Measurements from ENCODE around the gene GNG7. TPM values are rescaled to one million over a fixed set of nuclear protein-coding genes. Genes with fewer than 3 reads are reported as not detected.

Gene GNG7
- total and polyA plus RNA-seq, 10 of the 15 experiments (the other 5 are each of a cell fraction or from before 2014, with no cell fraction given), result 1.9 to 13.6 (median 6.5) TPM

DNA sequence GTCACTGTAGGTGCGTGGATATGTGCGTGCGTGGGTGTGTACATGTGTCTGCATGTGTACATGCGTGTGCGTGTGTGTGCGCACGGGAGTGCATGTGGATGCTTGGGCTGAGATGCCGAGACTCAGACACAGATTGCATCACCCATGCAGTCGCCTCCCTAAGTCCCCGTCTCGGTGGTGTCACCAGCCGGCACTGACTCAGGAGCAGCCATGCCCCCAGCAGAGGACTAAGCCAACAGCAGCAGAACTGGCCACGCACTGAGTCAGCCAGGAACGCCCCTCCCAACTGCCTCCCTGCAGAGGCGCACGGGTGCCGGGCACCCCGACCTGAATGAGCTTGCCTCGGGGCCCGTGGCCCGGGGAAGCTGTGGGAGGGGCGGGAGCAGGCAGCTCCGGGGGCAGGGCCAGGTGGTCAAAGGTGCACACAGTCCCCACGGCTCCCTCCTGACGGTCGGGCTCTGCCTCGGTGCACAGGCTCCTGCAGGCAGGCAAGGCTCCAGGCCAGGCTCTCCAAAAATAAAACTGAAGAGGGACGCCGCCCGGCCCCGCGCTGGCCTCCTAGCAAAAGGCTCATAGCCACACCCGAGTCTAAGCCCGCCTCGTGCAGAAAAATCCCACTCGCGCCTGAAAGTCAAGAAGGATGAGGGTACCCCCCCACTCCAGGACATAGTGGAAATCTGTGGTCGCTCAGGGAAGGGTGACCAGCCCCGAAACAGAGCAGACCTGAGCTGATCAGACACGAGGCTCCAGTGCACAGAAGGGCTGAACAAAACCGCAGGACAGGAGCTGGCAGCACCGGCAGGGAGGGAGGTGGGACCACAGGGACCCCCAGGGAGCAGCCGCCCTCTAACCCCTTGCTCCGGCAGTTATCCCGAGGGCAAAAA is 177.4 kb downstream of the GNG7 start:
- BruUV-seq (replicated peaks), result no TSS peak
- H2AFZ ChIP-seq (ENCODE audit: control insufficient read depth, low read depth, low read length), result no peak overlapping the region
- no peaks in the 10 kb centered on the region; a peak in 1 of 4 replicates for H3K36me3 ChIP-seq (ENCODE audit: control insufficient read depth in 2 of 2, insufficient read depth in 2 of 2, low read length in 1 of 2)
- no peak overlapping the region for H3K9ac ChIP-seq (ENCODE audit: control insufficient read depth, insufficient read depth, low read length)
- WGBS (ENCODE audit: insufficient coverage, insufficient replicate concordance, low lambda C conversion rate, missing lambda C conversion rate), result 16% methylated on average over 44 of the region's 45 CpGs
- no peak for DNase-seq (ENCODE audit: low read depth, low spot score)
- RAD21 ChIA-PET (ENCODE audit: unreplicated experiment), result interaction anchor here (0.6 kb wide), 1 partner anchor 622 kb away, joined by 6 read pairs; no protein-coding TSS in a partner anchor
- SMC1A ChIA-PET (ENCODE audit: uncharacterized antibody, unreplicated experiment), result interaction anchor here (1.2 kb wide), 1 partner anchor 9 kb away, joined by 3 read pairs; no protein-coding TSS in a partner anchor
- H3K27me3 ChIP-seq (replicated peaks in 1 of 2; ENCODE audit: control insufficient read depth in 2 of 2, insufficient read depth in 2 of 2, low read length in 1 of 2), result no peaks in the 10 kb centered on the region
- in situ Hi-C loops (cut with MboI), result no loop called here
- no peaks in the 10 kb centered on the region for H3K9me3 ChIP-seq (replicated peaks; ENCODE audit: control insufficient read depth, insufficient read depth, low read length)
- TF ChIP-seq, protein P1, sequence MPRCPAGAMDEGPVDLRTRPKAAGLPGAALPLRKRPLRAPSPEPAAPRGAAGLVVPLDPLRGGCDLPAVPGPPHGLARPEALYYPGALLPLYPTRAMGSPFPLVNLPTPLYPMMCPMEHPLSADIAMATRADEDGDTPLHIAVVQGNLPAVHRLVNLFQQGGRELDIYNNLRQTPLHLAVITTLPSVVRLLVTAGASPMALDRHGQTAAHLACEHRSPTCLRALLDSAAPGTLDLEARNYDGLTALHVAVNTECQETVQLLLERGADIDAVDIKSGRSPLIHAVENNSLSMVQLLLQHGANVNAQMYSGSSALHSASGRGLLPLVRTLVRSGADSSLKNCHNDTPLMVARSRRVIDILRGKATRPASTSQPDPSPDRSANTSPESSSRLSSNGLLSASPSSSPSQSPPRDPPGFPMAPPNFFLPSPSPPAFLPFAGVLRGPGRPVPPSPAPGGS (IDR thresholded peaks at IDR 0.05; ENCODE audit: borderline replicate concordance, insufficient read depth, low read depth, low read length, poor library complexity, severe bottlenecking), result no peak
- peak; percentile 63; the same call in 1 of the 2 replicates for TF ChIP-seq TCF3 (IDR thresholded peaks at IDR 0.05; ENCODE audit: borderline replicate concordance, insufficient read depth, low read depth, low read length)
- no peak for TF ChIP-seq NR2C1 (IDR thresholded peaks at IDR 0.05)
- H4K20me1 ChIP-seq (ENCODE audit: control insufficient read depth, insufficient read depth), result no peaks in the 10 kb centered on the region
- CTCF ChIA-PET, result no interaction called here
- intact Hi-C loops (cut with micrococcal nuclease; ENCODE audit: unreplicated experiment), result no loop called here
- POLR2A ChIA-PET, result no interaction called here
- H3K4me3 ChIP-seq, result no peak overlapping the region
- H3K4me2 ChIP-seq (ENCODE audit: control insufficient read depth, insufficient read depth), result no peak overlapping the region
- H3K79me2 ChIP-seq (ENCODE audit: control insufficient read depth, insufficient read depth, low read length), result no peaks in the 10 kb centered on the region
- H3K27ac ChIP-seq (ENCODE audit: control insufficient read depth, insufficient read depth), result no peak overlapping the region
- FAIRE-seq, result no peak
- no peaks in the 10 kb centered on the region for H3K4me1 ChIP-seq (ENCODE audit: control insufficient read depth, insufficient read depth, low read length)
- ATAC-seq, result peak; percentile 25; the same call in 2 of the 3 replicates

DNA sequence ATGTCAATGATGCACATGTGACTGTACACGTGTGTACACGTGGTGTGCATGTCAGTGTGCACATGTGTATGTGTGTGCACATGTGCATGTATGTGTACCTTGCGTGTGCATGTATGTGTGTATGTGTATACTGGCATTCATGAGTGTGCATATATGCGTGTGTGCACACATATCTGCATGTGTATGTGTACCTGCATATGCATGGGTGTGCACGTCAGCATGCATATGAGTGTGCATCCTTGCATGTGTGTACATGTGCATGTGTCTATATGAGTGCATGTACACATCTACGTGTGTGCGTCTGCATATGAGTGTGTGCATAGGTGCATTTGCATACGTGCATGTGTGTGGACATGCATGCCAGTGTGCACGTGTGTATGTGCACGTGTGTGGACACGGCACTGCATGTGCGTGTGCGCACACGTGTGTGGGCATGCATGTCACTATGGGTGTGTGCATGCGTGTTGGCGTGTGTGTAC is 178.1 kb downstream of the GNG7 start:
- H3K9ac ChIP-seq (ENCODE audit: control insufficient read depth, insufficient read depth, low read length), result no peak overlapping the region
- H3K36me3 ChIP-seq (ENCODE audit: control insufficient read depth in 2 of 2, insufficient read depth in 2 of 2, low read length in 1 of 2), result no peaks in the 10 kb centered on the region; a peak in 1 of 4 replicates
- no peak for DNase-seq (ENCODE audit: low read depth, low spot score)
- no peaks in the 10 kb centered on the region for H3K4me1 ChIP-seq (ENCODE audit: control insufficient read depth, insufficient read depth, low read length)
- WGBS (ENCODE audit: insufficient coverage, insufficient replicate concordance, low lambda C conversion rate, missing lambda C conversion rate), result 86% methylated on average over 16 of the region's 16 CpGs
- no peaks in the 10 kb centered on the region for H3K9me3 ChIP-seq (replicated peaks; ENCODE audit: control insufficient read depth, insufficient read depth, low read length)
- no peak overlapping the region for H3K4me2 ChIP-seq (ENCODE audit: control insufficient read depth, insufficient read depth)
- H3K4me3 ChIP-seq, result no peak overlapping the region
- no peak for ATAC-seq
- H3K27ac ChIP-seq (ENCODE audit: control insufficient read depth, insufficient read depth), result no peak overlapping the region
- ChIA-PET POLR2A (no interaction called here), SMC1A (ENCODE audit: uncharacterized antibody, unreplicated experiment) (no interaction called here), CTCF (no interaction called here), RAD21 (ENCODE audit: unreplicated experiment) (no interaction called here)
- no TSS peak for BruUV-seq (replicated peaks)
- in situ Hi-C loops (cut with MboI), result no loop called here
- no peaks in the 10 kb centered on the region for H3K27me3 ChIP-seq (replicated peaks in 1 of 2; ENCODE audit: control insufficient read depth in 2 of 2, insufficient read depth in 2 of 2, low read length in 1 of 2)
- intact Hi-C loops (cut with micrococcal nuclease; ENCODE audit: unreplicated experiment), result no loop called here
- FAIRE-seq, result peak; percentile 61
- H2AFZ ChIP-seq (ENCODE audit: control insufficient read depth, low read depth, low read length), result no peak overlapping the region
- no peaks in the 10 kb centered on the region for H3K79me2 ChIP-seq (ENCODE audit: control insufficient read depth, insufficient read depth, low read length)
- H4K20me1 ChIP-seq (ENCODE audit: control insufficient read depth, insufficient read depth), result no peaks in the 10 kb centered on the region
- TF ChIP-seq YY1 (IDR thresholded peaks at IDR 0.05; ENCODE audit: low read depth, low read length), result no peak
- no peak for TF ChIP-seq HDGF (IDR thresholded peaks at IDR 0.05)
- no peak for TF ChIP-seq NFYB (IDR thresholded peaks at IDR 0.05; ENCODE audit: insufficient read depth, low read depth, low read length)
- no peak for TF ChIP-seq PRDM15 (CRISPR knock-in tag; IDR thresholded peaks at IDR 0.05)
- peak; percentile 48; the same call in 1 of the 2 replicates for TF ChIP-seq POLR2A (IDR thresholded peaks at IDR 0.05; ENCODE audit: low read depth, low read length)
- no peak for TF ChIP-seq RB1 (IDR thresholded peaks at IDR 0.05; ENCODE audit: borderline replicate concordance)
- no peak for TF ChIP-seq ZNF217 (IDR thresholded peaks at IDR 0.05)
- 0 out of 2 replicates have a peak, but pooled peaks have one; percentile 34 for TF ChIP-seq KDM1A (IDR thresholded peaks at IDR 0.05; ENCODE audit: borderline replicate concordance)
- TF ChIP-seq PAX5 (IDR thresholded peaks at IDR 0.05; ENCODE audit: borderline replicate concordance, low read depth, low read length), result no peak

Data from GM12878 (cell line).